Keratinocyte (primary cell): Measurements from ENCODE around the gene STON2. TPM values are rescaled to one million over a fixed set of nuclear protein-coding genes. Genes with fewer than 3 reads are reported as not detected.

Experiments used
- DNase-seq: peaks from one replicate; pipeline ENCODE4 v3.0.0-alpha.2; 2011; ENCODE audit warnings: low read depth, missing footprints, low spot score
- FAIRE-seq: peaks from 2 replicates; lab custom pipeline; 2011; peaks lifted over from hg19 to GRCh38; lab: Jason Lieb, UNC
- H2AFZ ChIP-seq: 2 replicates; pipeline ENCODE4 v1.6.0; 2012; ENCODE audit warnings: low read length, control low read depth, inconsistent platforms; ENCODE audit not compliant: control insufficient read depth
- H3K27ac ChIP-seq: 2 replicates; pipeline ENCODE4 v1.5.1; 2011; ENCODE audit warnings: low read length; ENCODE audit not compliant: control insufficient read depth, insufficient read depth
- H3K27me3 ChIP-seq: 3 replicates; pipeline ENCODE4 v1.6.0; 2011; ENCODE audit warnings: low read length; ENCODE audit not compliant: control insufficient read depth, insufficient read depth; ENCODE audit errors: extremely low read depth
- H3K36me3 ChIP-seq, 2 experiments: 2 replicates in 1 of 2; 3 replicates in 1 of 2; pipeline ENCODE4 v1.5.1; 2011; ENCODE audit warnings: low read length in 2 of 2, mild to moderate bottlenecking in 1 of 2; ENCODE audit not compliant: control insufficient read depth in 2 of 2, insufficient read depth in 2 of 2; ENCODE audit errors: extremely low read depth in 1 of 2
- H3K4me1 ChIP-seq: 3 replicates; pipeline ENCODE4 v1.5.1; 2011; ENCODE audit warnings: low read length; ENCODE audit not compliant: control insufficient read depth, insufficient read depth; ENCODE audit errors: extremely low read depth
- H3K4me2 ChIP-seq: 3 replicates; pipeline ENCODE4 v1.6.0; 2011; ENCODE audit warnings: low read depth, low read length; ENCODE audit not compliant: control insufficient read depth, insufficient read depth; ENCODE audit errors: extremely low read depth
- H3K4me3 ChIP-seq, 3 experiments: fragments of 200-600 bp in 1 of 3; sonication (generic) in 1 of 3; 2 replicates in 2 of 3; 3 replicates in 1 of 3; pipeline ENCODE4 v1.5.1; 2011 to 2016; ENCODE audit warnings: low read length in 3 of 3, mild to moderate bottlenecking in 3 of 3, control low read depth in 2 of 3, inconsistent platforms in 1 of 3, low read depth in 1 of 3, mixed read lengths in 1 of 3, mixed run types in 1 of 3, moderate library complexity in 1 of 3; ENCODE audit not compliant: control insufficient read depth in 2 of 3, insufficient read depth in 2 of 3; ENCODE audit errors: extremely low read depth in 1 of 3
- H3K79me2 ChIP-seq: 2 replicates; pipeline ENCODE4 v1.6.0; 2012; ENCODE audit warnings: low read length; ENCODE audit not compliant: control insufficient read depth, insufficient read depth
- H3K9ac ChIP-seq: 3 replicates; pipeline ENCODE4 v1.6.0; 2011; ENCODE audit warnings: low read length; ENCODE audit not compliant: control insufficient read depth, insufficient read depth; ENCODE audit errors: extremely low read depth
- H3K9me1 ChIP-seq: 3 replicates; pipeline ENCODE4 v1.6.0; 2011; ENCODE audit warnings: low read length; ENCODE audit not compliant: control insufficient read depth, insufficient read depth; ENCODE audit errors: extremely low read depth
- H3K9me3 ChIP-seq: 2 replicates; pipeline ENCODE4 v1.5.1; 2012; ENCODE audit warnings: low read depth, low read length; ENCODE audit not compliant: control insufficient read depth
- H4K20me1 ChIP-seq: 3 replicates; pipeline ENCODE4 v1.6.0; 2011; ENCODE audit warnings: low read length; ENCODE audit not compliant: control insufficient read depth, insufficient read depth; ENCODE audit errors: extremely low read depth
- CTCF ChIP-seq, 3 experiments: IDR thresholded peaks in 1 of 3; conservative IDR thresholded peaks in 1 of 3; optimal IDR thresholded peaks in 1 of 3; 2 replicates in 2 of 3; 3 replicates in 1 of 3; pipeline versions ENCODE3 to v1.5.1; 2011; ENCODE audit warnings: low read length in 3 of 3, mild to moderate bottlenecking in 3 of 3, moderate library complexity in 2 of 3, control low read depth in 1 of 3, inconsistent platforms in 1 of 3; ENCODE audit not compliant: insufficient read depth in 2 of 3; ENCODE audit errors: extremely low read depth in 1 of 3
- EZH2 ChIP-seq: IDR thresholded peaks from one replicate; pipeline ENCODE4 v1.6.1; 2012; ENCODE audit warnings: inconsistent platforms, mild to moderate bottlenecking, low read length, moderate library complexity
- dilution Hi-C: fragments of 300-500 bp; cut with MboI; formaldehyde crosslinking; loops from one replicate; pipeline ENCODE4 v1.7.0; 2020; ENCODE audit warnings: low sequenced_read_pairs; ENCODE audit not compliant: extremely low pct_ligation_motif_present
- polyA minus RNA-seq, 3 experiments: library from RNA; depleted of rRNA, polyadenylated mRNA; stranded (reverse); fragments of >200 nt; gene quantifications; 1 replicate in 1 of 3; 2 replicates in 1 of 3; 3 replicates in 1 of 3; pipeline ENCODE4 v1.2.3, GENCODE V29; 2011
- polyA plus RNA-seq, 5 experiments: library from polyadenylated mRNA; depleted of rRNA in 3 of 5; stranded (reverse) in 3 of 5; stranded (forward) in 1 of 5; unstranded in 1 of 5; fragments of >200 nt; gene quantifications; 1 replicate in 1 of 5; 2 replicates in 3 of 5; 3 replicates in 1 of 5; pipeline versions ENCODE4 v1.2.1 to v1.2.3, GENCODE V29; 2011 to 2012; ENCODE audit warnings: missing spikeins in 2 of 5, low read depth in 1 of 5, low replicate concordance in 1 of 5

Gene STON2
- polyA plus RNA-seq (82.3 to 103 TPM (median 103 TPM) in 3 replicates), polyA minus RNA-seq (265 to 559 TPM (median 447 TPM) in 3 replicates)
- polyA plus RNA-seq (2011; ENCODE audit: low read depth) = 12.9 TPM
- polyA plus RNA-seq (2011; cell fraction: cytosol; rRNA removed) = 48.4 and 74.3 TPM in 2 replicates
- polyA plus RNA-seq (2011; cell fraction: nucleus; rRNA removed) = 118 and 122 TPM in 2 replicates
- 25.6 and 53.0 TPM in 2 replicates for polyA plus RNA-seq (2012; ENCODE audit: low replicate concordance)
- 273 TPM for polyA minus RNA-seq (2011; cell fraction: cytosol; rRNA and poly(A)+ RNA removed)
- polyA minus RNA-seq (2011; cell fraction: nucleus; rRNA and poly(A)+ RNA removed) = 304 and 525 TPM in 2 replicates

- H3K4me2 ChIP-seq = peak within 1 kb of the TSS; percentile 92
- peak within 1 kb of the TSS; percentile 93 for H3K27ac ChIP-seq
- dilution Hi-C loops = no loop called here
- TF ChIP-seq CTCF (optimal IDR thresholded peaks at IDR 0.05 in 1 of 3, IDR thresholded peaks at IDR 0.05 in 1 of 3, conservative IDR thresholded peaks at IDR 0.05 in 1 of 3; ENCODE audit: extremely low read depth in 1 of 3, insufficient read depth in 2 of 3, low read length in 3 of 3) = no peak
- no peak for TF ChIP-seq EZH2
- H4K20me1 ChIP-seq = no peaks in the 10 kb centered on the region
- no peaks in the 10 kb centered on the region for H3K27me3 ChIP-seq
- no peaks in the 10 kb centered on the region for H3K9me1 ChIP-seq
- peaks cover 2 to 6% of the 10 kb centered on the region in 2 experiments for H3K36me3 ChIP-seq
- peak; percentile 88 for DNase-seq
- H3K4me1 ChIP-seq = peaks cover 44% of the 10 kb centered on the region
- peak within 1 kb of the TSS in 2 of 3 experiments; percentile 17 to 39 for H3K4me3 ChIP-seq
- peak within 1 kb of the TSS; percentile 49 for H3K9ac ChIP-seq
- no peaks in the 10 kb centered on the region for H3K9me3 ChIP-seq
- no peak within 1 kb of the TSS for H2AFZ ChIP-seq
- FAIRE-seq = no peak
- H3K79me2 ChIP-seq = no peaks in the 10 kb centered on the region
These were observed at the start of gene STON2 for GRCh38 chr14:81400202-81400678. Gene STON2, minus strand, starts transcription at chr14:81400324. Its CDS starts 1,942 bp downstream, at chr14:81398382.

- no peak for DNase-seq
- Histone ChIP-seq H3K4me1 (no peaks in the 10 kb centered on the region), H3K4me3 (no peak overlapping the region), H2AFZ (no peak overlapping the region), H3K27me3 (no peaks in the 10 kb centered on the region), H4K20me1 (no peaks in the 10 kb centered on the region), H3K9me3 (no peaks in the 10 kb centered on the region), H3K9me1 (no peaks in the 10 kb centered on the region), H3K9ac (no peak overlapping the region), H3K79me2 (no peaks in the 10 kb centered on the region), H3K27ac (no peak overlapping the region), H3K4me2 (no peak overlapping the region), H3K36me3 (no peaks in the 10 kb centered on the region)
- dilution Hi-C loops = no loop called here
- FAIRE-seq = no peak
- no peak for TF ChIP-seq CTCF (optimal IDR thresholded peaks at IDR 0.05 in 1 of 3, IDR thresholded peaks at IDR 0.05 in 1 of 3, conservative IDR thresholded peaks at IDR 0.05 in 1 of 3; ENCODE audit: extremely low read depth in 1 of 3, insufficient read depth in 2 of 3, low read length in 3 of 3)
- no peak for TF ChIP-seq EZH2
These were observed 49.5 kb upstream of the STON2 start for GRCh38 chr14:81449576-81449975.
